ENCODE results near the gene KSR2. TPM values are rescaled to one million over a fixed set of nuclear protein-coding genes. Genes with fewer than 3 reads are reported as not detected.

The KSR2 gene
- total and polyA plus RNA-seq, 2 of the 13 experiments (the other 11 are each of a cell fraction or from before 2014, with no cell fraction given): 0.02 TPM; not detected in 1

DNA sequence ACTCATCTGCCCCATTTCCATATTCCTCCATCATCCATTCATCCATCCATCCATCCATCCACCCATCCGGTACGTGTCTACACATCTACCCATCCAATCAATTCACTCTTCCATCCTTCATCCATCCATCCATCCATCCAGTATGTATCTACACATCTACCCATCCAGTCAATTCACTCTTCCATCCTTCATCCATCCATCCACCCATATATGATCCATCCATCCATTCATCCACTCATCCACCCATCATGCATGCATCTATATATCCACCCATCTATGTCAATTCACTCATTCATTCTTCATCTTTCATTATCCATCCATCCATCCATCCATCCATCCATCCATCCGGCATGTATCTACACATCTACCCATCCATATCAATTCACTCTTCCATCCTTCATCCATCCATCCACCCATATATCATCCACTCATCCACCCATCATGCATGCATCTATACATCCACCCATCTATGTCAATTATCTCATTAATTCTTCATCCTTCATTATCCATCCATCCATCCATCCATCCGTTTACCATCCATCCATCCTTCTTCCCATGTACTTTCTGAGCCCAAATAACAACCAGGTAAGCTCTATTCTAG lies 498.8 kb downstream of the KSR2 start:
- BruUV-seq (replicated peaks): no TSS peak
- H4K20me1 ChIP-seq (ENCODE audit: insufficient read depth, low read length): no peaks in the 10 kb centered on the region
- no peak for ATAC-seq
- ChIA-PET CTCF (ENCODE audit: low intra/inter-chr PET ratio, low total read pairs) (no interaction called here), POLR2A (no interaction called here)
- H3K9me3 ChIP-seq (ENCODE audit: low read length): peaks cover 5% of the 10 kb centered on the region; the same call in 1 of the 2 replicates
- intact Hi-C loops (cut with micrococcal nuclease; ENCODE audit: unreplicated experiment): no loop called here
- WGBS (ENCODE audit: low lambda C conversion rate): 29% methylated on average over 4 of the region's 4 CpGs
- peaks cover 12% of the 10 kb centered on the region for H3K4me1 ChIP-seq (ENCODE audit: insufficient read depth, low read length)
- FAIRE-seq: no peak
- H3K36me3 ChIP-seq (replicated peaks in 1 of 2; ENCODE audit: control insufficient read depth in 1 of 2, insufficient read depth in 2 of 2, low read length in 2 of 2): no peaks in the 10 kb centered on the region
- no peak overlapping the region for H3K9ac ChIP-seq (ENCODE audit: insufficient read depth, low read depth, low read length)
- H3K27me3 ChIP-seq (ENCODE audit: control insufficient read depth in 1 of 2, insufficient read depth in 2 of 2, low read length in 2 of 2): peaks cover 3 to 7% of the 10 kb centered on the region in 2 experiments; a peak in 4 of 5 replicates
- H2AFZ ChIP-seq (ENCODE audit: low read length): no peak overlapping the region
- no peak overlapping the region for H3K4me2 ChIP-seq (ENCODE audit: low read depth, low read length)
- no peak overlapping the region for H3K4me3 ChIP-seq (replicated peaks in 1 of 3; ENCODE audit: insufficient read depth in 1 of 3, low read depth in 2 of 3, low read length in 3 of 3)
- in situ Hi-C loops (cut with HindIII; ENCODE audit: extremely low pct_ligation_motif_present, low pct_unique_long_range_greater_than_20kb): no loop called here
- no peak overlapping the region for H3K27ac ChIP-seq (ENCODE audit: extremely low read length, insufficient read depth, low read length)
- H3K79me2 ChIP-seq (ENCODE audit: insufficient read depth, low read length): no peaks in the 10 kb centered on the region
- DNase-seq (ENCODE audit: low spot score): no peak
- TF ChIP-seq, protein P1, sequence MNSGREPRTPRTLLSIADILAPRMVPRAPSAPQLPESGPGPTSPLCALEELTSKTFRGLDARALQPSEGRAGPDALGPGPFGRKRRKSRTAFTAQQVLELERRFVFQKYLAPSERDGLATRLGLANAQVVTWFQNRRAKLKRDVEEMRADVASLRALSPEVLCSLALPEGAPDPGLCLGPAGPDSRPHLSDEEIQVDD (CRISPR knock-in tag; IDR thresholded peaks at IDR 0.05; ENCODE audit: borderline replicate concordance): no peak
- TF ChIP-seq HDAC6 (IDR thresholded peaks at IDR 0.05; ENCODE audit: low read depth, low read length) (no peak), ZNF3 (CRISPR knock-in tag; IDR thresholded peaks at IDR 0.05) (no peak), ZMYM2 (CRISPR knock-in tag; IDR thresholded peaks at IDR 0.05) (no peak), E2F5 (CRISPR knock-in tag; conservative IDR thresholded peaks at IDR 0.05) (no peak), PCBP1 (IDR thresholded peaks at IDR 0.05; ENCODE audit: borderline replicate concordance, low read depth, low read length) (no peak), NR2F6 (IDR thresholded peaks at IDR 0.05) (no peak), NR2F6 (CRISPR knock-in tag; IDR thresholded peaks at IDR 0.05) (no peak), NR1H2 (CRISPR knock-in tag; IDR thresholded peaks at IDR 0.05; ENCODE audit: borderline replicate concordance, low read depth) (no peak), ZBTB8A (CRISPR knock-in tag; IDR thresholded peaks at IDR 0.05; ENCODE audit: borderline replicate concordance, low read depth) (no peak), PHF8 (CRISPR knock-in tag; IDR thresholded peaks at IDR 0.05) (no peak), RBM22 (optimal IDR thresholded peaks at IDR 0.05; ENCODE audit: low read length) (no peak), RARG (CRISPR knock-in tag; IDR thresholded peaks at IDR 0.05; ENCODE audit: low read depth) (no peak), SP5 (CRISPR knock-in tag; IDR thresholded peaks at IDR 0.05; ENCODE audit: borderline replicate concordance, low read depth) (no peak), U2AF1 (optimal IDR thresholded peaks at IDR 0.05; ENCODE audit: low read depth, low read length) (no peak), ZNF605 (CRISPR knock-in tag; IDR thresholded peaks at IDR 0.05) (no peak), ZNF446 (CRISPR knock-in tag; IDR thresholded peaks at IDR 0.05) (no peak)
- TF ChIP-seq, protein P2, sequence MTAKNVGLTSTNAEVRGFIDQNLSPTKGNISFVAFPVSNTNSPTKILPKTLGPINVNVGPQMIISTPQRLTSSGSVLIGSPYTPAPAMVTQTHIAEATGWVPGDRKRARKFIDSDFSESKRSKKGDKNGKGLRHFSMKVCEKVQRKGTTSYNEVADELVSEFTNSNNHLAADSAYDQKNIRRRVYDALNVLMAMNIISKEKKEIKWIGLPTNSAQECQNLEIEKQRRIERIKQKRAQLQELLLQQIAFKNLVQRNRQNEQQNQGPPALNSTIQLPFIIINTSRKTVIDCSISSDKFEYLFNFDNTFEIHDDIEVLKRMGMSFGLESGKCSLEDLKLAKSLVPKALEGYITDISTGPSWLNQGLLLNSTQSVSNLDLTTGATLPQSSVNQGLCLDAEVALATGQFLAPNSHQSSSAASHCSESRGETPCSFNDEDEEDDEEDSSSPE (CRISPR knock-in tag; IDR thresholded peaks at IDR 0.05): no peak
- TF ChIP-seq, protein P3, sequence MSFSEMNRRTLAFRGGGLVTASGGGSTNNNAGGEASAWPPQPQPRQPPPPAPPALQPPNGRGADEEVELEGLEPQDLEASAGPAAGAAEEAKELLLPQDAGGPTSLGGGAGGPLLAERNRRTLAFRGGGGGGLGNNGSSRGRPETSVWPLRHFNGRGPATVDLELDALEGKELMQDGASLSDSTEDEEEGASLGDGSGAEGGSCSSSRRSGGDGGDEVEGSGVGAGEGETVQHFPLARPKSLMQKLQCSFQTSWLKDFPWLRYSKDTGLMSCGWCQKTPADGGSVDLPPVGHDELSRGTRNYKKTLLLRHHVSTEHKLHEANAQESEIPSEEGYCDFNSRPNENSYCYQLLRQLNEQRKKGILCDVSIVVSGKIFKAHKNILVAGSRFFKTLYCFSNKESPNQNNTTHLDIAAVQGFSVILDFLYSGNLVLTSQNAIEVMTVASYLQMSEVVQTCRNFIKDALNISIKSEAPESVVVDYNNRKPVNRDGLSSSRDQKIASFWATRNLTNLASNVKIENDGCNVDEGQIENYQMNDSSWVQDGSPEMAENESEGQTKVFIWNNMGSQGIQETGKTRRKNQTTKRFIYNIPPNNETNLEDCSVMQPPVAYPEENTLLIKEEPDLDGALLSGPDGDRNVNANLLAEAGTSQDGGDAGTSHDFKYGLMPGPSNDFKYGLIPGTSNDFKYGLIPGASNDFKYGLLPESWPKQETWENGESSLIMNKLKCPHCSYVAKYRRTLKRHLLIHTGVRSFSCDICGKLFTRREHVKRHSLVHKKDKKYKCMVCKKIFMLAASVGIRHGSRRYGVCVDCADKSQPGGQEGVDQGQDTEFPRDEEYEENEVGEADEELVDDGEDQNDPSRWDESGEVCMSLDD (CRISPR knock-in tag; IDR thresholded peaks at IDR 0.05; ENCODE audit: borderline replicate concordance): no peak

Measured in HepG2 (cell line).